IMR-90 (cell line): Measurements from ENCODE around the gene CDC40. TPM values are rescaled to one million over a fixed set of nuclear protein-coding genes. Genes with fewer than 3 reads are reported as not detected.
"Not testable (repeated sequence)": the region's sequence is repeated elsewhere in the genome, so short reads cannot be mapped to it uniquely, and the experiment has no call there.

Experiments used
- ATAC-seq: fragments of 200-7000 bp; cut with Tn5 transposase; 2 replicates; pipeline ENCODE4 v1.9.1; 2020; ENCODE audit warnings: low read depth, mild to moderate bottlenecking, moderate library complexity
- BruUV-seq: library from RNA; stranded (reverse); fragments of 400-500 nt; replicated peaks from 2 replicates; lab custom pipeline; 2021; lab: Mats Ljungman, UMichigan
- CTCF ChIA-PET: fragments of 300-600 bp; formaldehyde crosslinking; extraction: SDS; loops from one replicate; lab custom pipeline; 2021; ENCODE audit warnings: antibody characterized with exemption; lab: Yijun Ruan, JAX
- POLR2A ChIA-PET: fragments of 300-600 bp; sonication (Branson Sonifier 250); formaldehyde crosslinking; loops from one replicate; lab custom pipeline; 2022; ENCODE audit warnings: antibody characterized with exemption; ENCODE audit not compliant: unreplicated experiment; lab: Charles Lee
- DNase-seq: peaks from one replicate; pipeline ENCODE4 v3.0.0; 2013
- H2AFZ ChIP-seq: replicated peaks from 2 replicates; pipeline ENCODE3; 2013; ENCODE audit warnings: low read length, mild to moderate bottlenecking; ENCODE audit not compliant: poor library complexity
- H2AK5ac ChIP-seq: 2 replicates; pipeline ENCODE4 v1.6.1; 2013; ENCODE audit warnings: low read depth, low read length, inconsistent platforms
- H2AK9ac ChIP-seq: replicated peaks from 2 replicates; pipeline ENCODE3; 2013; ENCODE audit warnings: mild to moderate bottlenecking, low read depth, low read length, moderate library complexity; ENCODE audit not compliant: poor library complexity
- H2BK120ac ChIP-seq: 2 replicates; pipeline ENCODE4 v1.6.1; 2013; ENCODE audit warnings: low read depth, low read length, inconsistent platforms
- H2BK15ac ChIP-seq: 3 replicates; pipeline ENCODE4 v1.6.1; 2013; ENCODE audit warnings: low read depth, low read length, inconsistent platforms
- H2BK20ac ChIP-seq: 2 replicates; pipeline ENCODE4 v1.6.1; 2013; ENCODE audit warnings: low read depth, mild to moderate bottlenecking, inconsistent platforms, low read length, moderate library complexity
- H2BK5ac ChIP-seq: 2 replicates; pipeline ENCODE4 v1.6.1; 2013; ENCODE audit warnings: mild to moderate bottlenecking, low read depth, low read length, inconsistent platforms; ENCODE audit not compliant: poor library complexity, severe bottlenecking
- H3K14ac ChIP-seq: replicated peaks from 2 replicates; pipeline ENCODE4 v1.6.1; 2013; ENCODE audit warnings: low read depth, low read length, inconsistent platforms
- H3K18ac ChIP-seq: 2 replicates; pipeline ENCODE4 v1.6.1; 2013; ENCODE audit warnings: low read depth, low read length, control low read depth
- H3K23ac ChIP-seq: 2 replicates; pipeline ENCODE4 v1.6.1; 2013; ENCODE audit warnings: low read depth, low read length, inconsistent platforms
- H3K27ac ChIP-seq: 2 replicates; pipeline ENCODE4 v1.5.1; 2013; ENCODE audit warnings: mild to moderate bottlenecking, control low read depth, low read length; ENCODE audit not compliant: insufficient read depth
- H3K27me3 ChIP-seq: 2 replicates; pipeline ENCODE4 v1.6.1; 2013; ENCODE audit warnings: low read length; ENCODE audit not compliant: control insufficient read depth, insufficient read depth
- H3K36me3 ChIP-seq: 2 replicates; pipeline ENCODE4 v1.6.1; 2013; ENCODE audit warnings: low read length, mixed read lengths; ENCODE audit not compliant: control insufficient read depth, insufficient read depth
- H3K4ac ChIP-seq: 2 replicates; pipeline ENCODE4 v1.6.1; 2013; ENCODE audit warnings: low read depth, low read length, inconsistent platforms
- H3K4me1 ChIP-seq: 2 replicates; pipeline ENCODE4 v1.6.1; 2013; ENCODE audit warnings: low read length, mixed read lengths; ENCODE audit not compliant: control insufficient read depth, insufficient read depth
- H3K4me2 ChIP-seq: 2 replicates; pipeline ENCODE4 v1.6.1; 2013; ENCODE audit warnings: low read depth, mild to moderate bottlenecking, control low read depth, low read length, moderate library complexity
- H3K4me3 ChIP-seq: 2 replicates; pipeline ENCODE4 v1.5.1; 2013; ENCODE audit warnings: low read depth, mild to moderate bottlenecking, control low read depth, low read length, moderate library complexity; ENCODE audit not compliant: insufficient read depth
- H3K56ac ChIP-seq: 2 replicates; pipeline ENCODE4 v1.6.1; 2013; ENCODE audit warnings: low read length, inconsistent platforms; ENCODE audit not compliant: insufficient read depth; ENCODE audit errors: extremely low read depth
- H3K79me1 ChIP-seq, 2 experiments: 2 replicates each; pipeline ENCODE4 v1.6.1; 2013; ENCODE audit warnings: low read length in 2 of 2, inconsistent platforms in 1 of 2, low read depth in 1 of 2
- H3K9ac ChIP-seq: 2 replicates; pipeline ENCODE4 v1.6.1; 2013; ENCODE audit warnings: low read depth, low read length, control low read depth
- H3K9me1 ChIP-seq: 2 replicates; pipeline ENCODE4 v1.6.1; 2013; ENCODE audit warnings: low read length, inconsistent platforms; ENCODE audit not compliant: insufficient read depth
- H3K9me3 ChIP-seq: 2 replicates; pipeline ENCODE4 v1.6.1; 2013; ENCODE audit warnings: low read length; ENCODE audit not compliant: control insufficient read depth, insufficient read depth
- H4K20me1 ChIP-seq: 2 replicates; pipeline ENCODE4 v1.6.1; 2013; ENCODE audit warnings: low read length, inconsistent platforms; ENCODE audit not compliant: insufficient read depth
- H4K5ac ChIP-seq: 2 replicates; pipeline ENCODE4 v1.6.1; 2013; ENCODE audit warnings: mild to moderate bottlenecking, low read depth, low read length, control low read depth
- H4K8ac ChIP-seq, 2 experiments: 2 replicates each; pipeline ENCODE4 v1.6.1; 2013; ENCODE audit warnings: low read depth in 2 of 2, low read length in 2 of 2, control low read depth in 1 of 2, inconsistent platforms in 1 of 2
- H4K91ac ChIP-seq: 2 replicates; pipeline ENCODE4 v1.6.1; 2013; ENCODE audit warnings: low read depth, low read length, inconsistent platforms; ENCODE audit not compliant: insufficient read depth
- WGBS, 2 experiments: methylation state at CpG; one replicate each; pipeline versions ENCODE4 v1.1.5 to v1.1.7; 2013; ENCODE audit warnings: missing lambda C conversion rate in 2 of 2; ENCODE audit not compliant: insufficient read length in 1 of 2; ENCODE audit errors: extremely low coverage in 2 of 2; 5-methylcytosine and 5-hydroxymethylcytosine counted together
- dilution Hi-C: fragments of 300-500 bp; cut with HindIII; formaldehyde crosslinking; loops from one replicate; pipeline ENCODE4 v1.14.3; 2018; ENCODE audit warnings: low sequenced_read_pairs; ENCODE audit not compliant: unreplicated experiment
- in situ Hi-C: fragments of 300-500 bp; cut with MboI; formaldehyde crosslinking; loops from 3 replicates; pipeline ENCODE4 v1.14.3; 2019; ENCODE audit warnings: low sequenced_read_pairs, inconsistent platforms, mixed read lengths
- intact Hi-C: fragments of 100-400 bp; cut with micrococcal nuclease; formaldehyde crosslinking; loops from 2 replicates; pipeline ENCODE4 v1.10.0; 2022
- polyA plus RNA-seq, 3 experiments: library from polyadenylated mRNA; depleted of rRNA; stranded (reverse); fragments of >200 nt; gene quantifications; 2 replicates each; pipeline ENCODE4 v1.2.3, GENCODE V29; 2012; ENCODE audit warnings: low replicate concordance in 1 of 3
- total RNA-seq: library from RNA; depleted of rRNA; stranded (reverse); fragments of >200 nt; gene quantifications from 2 replicates; pipeline ENCODE4 v1.2.3, GENCODE V29; 2012

CDC40 gene
- total and polyA plus RNA-seq, 2 of the 4 experiments (the other 2 are of a cell fraction) = 7.0 to 16.8 TPM

DNA sequence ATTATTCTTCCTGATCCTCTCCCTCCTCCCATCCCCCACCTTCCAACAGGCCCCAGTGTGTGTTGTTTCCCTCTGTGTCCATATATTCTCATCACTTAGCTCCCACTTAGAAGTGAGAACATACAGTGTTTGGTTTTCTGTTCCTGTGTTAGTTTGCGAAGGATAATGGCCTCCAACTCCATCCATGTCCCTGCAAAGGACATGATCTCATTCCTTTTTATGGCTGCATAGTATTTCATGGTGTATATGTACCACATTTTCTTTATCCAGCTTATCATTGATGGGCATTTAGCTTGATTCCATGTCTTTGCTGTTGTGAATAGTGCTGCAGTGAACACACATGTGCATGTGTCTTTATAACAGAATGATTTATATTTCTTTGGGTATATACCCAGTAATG is 55.8 kb downstream of the CDC40 start:
- H3K9me1 ChIP-seq, H2BK15ac ChIP-seq, H3K9ac ChIP-seq, H4K91ac ChIP-seq, H3K56ac ChIP-seq, dilution Hi-C loops, H3K14ac ChIP-seq, H4K20me1 ChIP-seq, in situ Hi-C loops, H2BK5ac ChIP-seq, H2AFZ ChIP-seq, H2BK20ac ChIP-seq, H3K9me3 ChIP-seq, H3K23ac ChIP-seq, H3K36me3 ChIP-seq, ATAC-seq, H3K18ac ChIP-seq, H2BK120ac ChIP-seq, H2AK9ac ChIP-seq, H4K8ac ChIP-seq, H3K4ac ChIP-seq, H3K4me1 ChIP-seq, H3K79me1 ChIP-seq, H3K27ac ChIP-seq, H4K5ac ChIP-seq, H2AK5ac ChIP-seq, intact Hi-C loops, DNase-seq, H3K4me3 ChIP-seq, BruUV-seq, H3K27me3 ChIP-seq, POLR2A ChIA-PET, H3K4me2 ChIP-seq: not testable (repeated sequence)
- WGBS, 2 experiments = no CpG with 5 or more reads among the region's 1 CpG
- CTCF ChIA-PET = interaction anchor here (0.6 kb wide), 1 partner anchor 540 kb away, joined by 3 read pairs; no protein-coding TSS in a partner anchor
